ENCODE data around the gene CSNK1G1.
"Not testable (repeated sequence)": the region's sequence is repeated elsewhere in the genome, so short reads cannot be mapped to it uniquely, and the experiment has no call there.

DNA sequence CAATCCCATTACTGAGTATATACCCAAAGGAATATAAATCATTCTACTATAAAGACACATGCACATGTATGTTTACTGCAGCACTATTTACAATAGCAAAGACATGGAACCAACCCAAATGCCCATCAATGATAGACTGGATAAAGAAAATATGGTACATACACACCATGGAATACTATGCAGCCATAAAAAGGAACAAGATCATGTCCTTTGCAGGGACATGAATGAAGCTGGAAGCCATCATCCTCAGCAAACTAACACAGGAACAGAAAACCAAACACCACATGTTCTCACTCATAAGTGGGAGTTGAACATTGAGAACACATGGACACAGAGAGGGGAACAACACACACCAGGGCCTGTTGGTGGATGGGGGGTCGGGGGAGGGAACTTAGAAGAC is 134.1 kb downstream of the CSNK1G1 start:
- TF ChIP-seq POLR2A, POLR2AphosphoS5 (IDR thresholded peaks at IDR 0.05; ENCODE audit: low read depth, low read length): not testable (repeated sequence)
